Amniotic stem cell (primary cell): Measurements from ENCODE around the gene UBXN11.

Experiments
- DNase-seq: peaks from one replicate; lab custom pipeline; 2025; lab: John Stamatoyannopoulos, UW

The UBXN11 gene, protein sequence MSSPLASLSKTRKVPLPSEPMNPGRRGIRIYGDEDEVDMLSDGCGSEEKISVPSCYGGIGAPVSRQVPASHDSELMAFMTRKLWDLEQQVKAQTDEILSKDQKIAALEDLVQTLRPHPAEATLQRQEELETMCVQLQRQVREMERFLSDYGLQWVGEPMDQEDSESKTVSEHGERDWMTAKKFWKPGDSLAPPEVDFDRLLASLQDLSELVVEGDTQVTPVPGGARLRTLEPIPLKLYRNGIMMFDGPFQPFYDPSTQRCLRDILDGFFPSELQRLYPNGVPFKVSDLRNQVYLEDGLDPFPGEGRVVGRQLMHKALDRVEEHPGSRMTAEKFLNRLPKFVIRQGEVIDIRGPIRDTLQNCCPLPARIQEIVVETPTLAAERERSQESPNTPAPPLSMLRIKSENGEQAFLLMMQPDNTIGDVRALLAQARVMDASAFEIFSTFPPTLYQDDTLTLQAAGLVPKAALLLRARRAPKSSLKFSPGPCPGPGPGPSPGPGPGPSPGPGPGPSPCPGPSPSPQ

DNA sequence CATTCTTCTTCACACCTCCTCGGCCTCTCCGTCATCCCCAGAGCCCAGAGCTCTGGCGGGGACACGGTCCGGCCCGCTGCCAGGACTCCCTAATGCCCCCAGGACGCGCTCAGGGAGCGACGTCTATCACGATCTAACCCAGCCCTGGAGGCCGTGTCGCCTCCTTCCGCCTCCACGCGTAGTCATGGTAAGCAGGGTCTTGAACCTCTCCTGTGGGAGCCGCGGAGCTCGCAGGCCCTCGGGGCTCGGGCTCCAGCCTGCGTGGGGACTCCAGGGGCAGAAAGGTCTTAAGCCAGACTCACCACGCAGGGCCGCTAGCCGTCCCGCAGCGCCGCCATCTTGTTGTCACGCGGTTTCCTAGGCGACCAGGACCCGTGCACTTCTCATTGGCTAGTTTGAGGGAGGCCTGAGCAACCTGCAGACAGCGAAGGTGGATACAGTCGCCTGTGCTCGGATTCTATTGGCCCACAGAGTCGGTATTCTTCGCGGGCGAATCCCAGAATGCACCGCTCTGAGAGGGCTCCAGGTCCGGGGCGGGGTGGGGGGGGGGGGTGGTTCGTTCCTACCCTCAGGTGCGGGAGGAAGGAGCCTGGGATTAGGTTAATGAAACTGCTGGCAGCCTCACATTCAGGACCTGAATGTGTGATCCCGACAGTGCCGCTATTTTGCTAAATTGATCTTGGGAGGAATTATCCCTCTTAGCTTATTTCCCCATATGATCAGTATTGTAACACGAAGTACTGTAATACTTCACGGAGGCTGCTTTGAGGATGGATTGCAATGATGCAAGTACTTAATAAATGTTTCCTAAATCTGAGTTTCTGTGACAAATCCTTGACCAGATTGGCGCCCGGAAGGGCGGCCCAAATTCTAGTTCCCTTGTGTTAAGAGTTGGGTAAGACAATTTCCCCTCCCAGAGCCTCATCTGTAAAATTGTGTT lies at the start of gene UBXN11:
Gene UBXN11 (minus strand): TSS at position 347 of the 940 bp plus-strand sequence. CDS start 3,753 bp downstream, outside the sequence.
- peak; percentile 93 for DNase-seq

DNA sequence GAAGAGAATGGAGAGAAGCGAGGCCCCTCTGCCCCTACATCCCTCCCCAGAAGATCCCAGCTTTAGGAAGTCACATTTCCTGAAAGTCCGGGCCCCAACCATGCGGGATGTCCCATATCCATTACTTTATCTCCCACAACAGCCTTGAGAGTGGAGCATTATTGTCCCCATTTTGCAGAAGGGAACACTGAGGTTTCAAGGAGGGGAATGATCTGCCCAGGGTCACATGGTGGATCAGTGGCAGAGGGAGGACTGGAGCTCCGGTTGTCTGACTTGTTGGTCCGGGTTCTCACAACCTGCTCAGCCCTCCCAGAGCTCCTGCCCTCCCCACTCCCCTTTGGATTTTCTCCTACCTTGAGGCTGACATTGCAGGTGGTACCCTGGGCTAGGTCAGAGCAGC lies 49.7 kb upstream of the UBXN11 start:
- no peak for DNase-seq

DNA sequence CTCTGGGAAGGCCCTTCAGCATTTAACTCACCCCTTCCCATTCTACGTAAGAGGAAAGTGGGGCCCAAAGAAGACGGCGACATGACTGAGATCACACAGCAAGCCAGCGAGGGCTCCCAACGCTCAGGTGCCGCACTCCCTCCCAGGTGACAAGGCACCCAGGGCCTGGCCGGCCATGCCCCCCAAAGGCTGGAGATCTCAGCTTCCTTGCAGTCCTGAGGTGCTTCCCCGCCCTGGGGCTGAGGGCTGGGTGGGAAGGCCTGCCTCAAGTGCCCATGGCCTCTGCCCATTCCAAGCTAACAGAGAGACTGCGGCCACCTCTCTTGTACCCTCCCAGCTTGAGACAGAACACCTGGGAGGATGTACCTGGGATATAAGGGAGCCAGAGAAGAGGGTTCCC lies 48.5 kb upstream of the UBXN11 start:
- DNase-seq: no peak

DNA sequence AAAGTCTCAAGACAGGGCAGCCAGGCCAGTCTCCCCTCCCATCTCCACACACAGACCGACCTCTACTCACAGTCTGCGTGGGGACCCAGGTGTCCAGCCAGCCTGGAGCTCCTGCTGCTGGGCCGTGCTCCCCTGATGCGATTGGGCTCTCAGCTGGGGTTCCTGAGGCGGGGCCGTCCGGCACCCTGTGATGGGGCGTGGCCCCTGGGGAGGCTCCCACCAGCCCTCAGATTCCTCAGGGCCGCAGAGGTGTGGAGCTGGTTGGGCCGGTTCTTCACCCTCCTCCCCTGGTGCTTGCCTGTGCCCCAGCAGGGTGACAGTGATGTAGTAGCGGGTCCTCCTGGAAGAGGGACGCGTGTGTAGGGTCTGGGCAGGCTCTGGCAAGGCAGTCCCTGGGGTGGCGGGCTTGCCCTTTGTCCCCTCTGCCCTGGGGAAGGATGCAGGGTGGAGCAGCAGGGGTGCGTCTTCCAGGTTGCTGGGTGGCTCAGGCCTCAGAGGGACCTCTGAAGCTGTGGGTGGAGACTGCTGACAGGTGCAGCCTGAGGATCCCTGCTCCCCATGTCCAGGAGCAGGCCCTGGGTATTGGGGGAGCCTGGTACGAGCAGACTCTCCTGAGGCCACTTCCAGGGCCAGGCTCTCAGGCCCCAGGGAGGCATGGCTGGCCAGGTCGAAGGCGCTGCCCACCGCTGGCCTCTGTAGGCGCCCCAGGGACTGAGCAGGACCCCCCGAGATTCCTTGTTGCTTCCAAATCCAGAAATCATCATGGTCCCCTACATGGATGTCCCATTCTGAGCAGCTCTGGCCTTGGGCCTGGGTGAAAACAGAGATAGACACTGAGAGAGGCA lies 47.8 kb upstream of the UBXN11 start, which contains the start of gene CRYBG2:
Gene CRYBG2 (minus strand): TSS at position 155 of the 845 bp plus-strand sequence. CDS start 7,473 bp downstream, outside the sequence.
- DNase-seq: no peak

DNA sequence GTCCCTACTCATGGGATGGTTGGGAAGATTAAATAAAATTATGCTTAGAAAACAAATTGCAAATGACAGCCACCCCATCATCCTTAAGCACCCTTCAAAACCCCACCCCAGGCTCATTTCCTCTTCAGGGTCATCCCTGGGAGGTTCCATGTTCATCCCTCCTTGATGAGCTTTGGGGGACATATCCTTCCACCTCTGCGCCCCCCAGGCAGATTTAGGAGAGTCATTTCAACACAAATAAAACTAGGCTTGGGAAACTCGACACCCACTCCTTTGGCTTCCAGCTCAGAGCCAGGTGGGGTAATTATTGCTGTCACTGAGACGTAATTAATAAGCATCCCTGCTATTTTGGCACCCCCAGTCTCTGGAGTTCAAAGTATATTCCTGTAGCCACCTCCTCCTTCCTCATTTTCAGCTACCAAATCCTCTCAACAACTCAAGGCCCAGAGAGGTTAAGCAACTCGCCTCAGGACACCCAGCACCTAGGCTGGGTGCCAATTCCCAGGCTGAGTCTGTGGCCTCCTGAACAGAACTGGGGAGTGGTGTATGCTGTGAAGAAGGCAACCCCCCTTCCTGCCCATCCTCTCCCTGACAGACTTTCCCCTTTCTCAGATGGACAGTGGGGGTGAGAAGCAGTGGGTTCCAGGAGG lies 46.9 kb upstream of the UBXN11 start:
- DNase-seq: no peak

DNA sequence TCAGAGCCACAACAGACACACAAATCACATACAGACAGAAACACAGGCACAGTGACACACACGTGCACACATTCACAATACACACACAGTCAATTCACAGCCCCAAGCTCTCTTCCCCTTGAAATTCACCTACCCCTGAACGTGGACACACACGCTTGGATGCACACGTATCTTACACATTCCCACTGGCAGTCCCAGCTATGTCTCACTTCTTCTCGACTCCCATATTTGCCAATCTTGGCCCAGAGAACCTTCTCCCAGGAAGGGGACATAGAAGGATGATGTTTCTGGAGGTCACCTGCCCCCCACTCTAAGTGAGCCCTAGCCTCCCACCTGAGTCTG lies 45.9 kb upstream of the UBXN11 start:
- DNase-seq: no peak

DNA sequence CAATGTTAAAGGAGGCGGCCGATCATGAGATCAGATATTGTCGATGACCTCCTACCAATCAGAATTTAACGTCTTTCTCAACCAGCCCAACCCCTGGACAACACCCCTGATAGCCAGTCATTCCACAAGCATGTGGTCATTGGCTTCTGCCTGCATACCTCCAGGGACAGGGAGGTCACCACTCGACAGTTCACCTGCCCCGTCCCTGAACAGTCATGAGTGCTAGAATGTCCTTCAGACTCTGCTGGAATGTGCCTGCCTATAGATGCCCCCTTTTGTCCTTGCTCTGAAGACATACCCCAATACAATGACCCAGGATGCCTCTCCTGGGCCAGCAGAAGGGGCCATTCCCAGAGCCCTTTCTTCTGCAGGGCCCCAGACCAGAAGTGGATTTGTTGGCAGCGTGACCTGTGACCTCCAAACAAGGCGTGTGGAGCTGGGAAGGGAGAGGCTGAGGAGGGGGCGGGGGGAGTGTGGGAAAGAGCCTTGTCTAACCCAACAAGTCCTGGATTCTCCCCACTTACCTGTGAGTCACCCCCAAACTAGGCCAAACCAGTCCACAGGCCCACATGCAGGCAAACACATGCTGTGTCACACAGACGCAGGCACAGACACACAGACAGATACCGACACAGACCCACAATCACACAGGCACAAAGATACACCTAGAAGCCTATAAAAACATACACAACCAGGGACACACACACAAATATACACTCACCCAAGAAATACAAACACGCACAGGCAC lies 45.3 kb upstream of the UBXN11 start:
- no peak for DNase-seq

DNA sequence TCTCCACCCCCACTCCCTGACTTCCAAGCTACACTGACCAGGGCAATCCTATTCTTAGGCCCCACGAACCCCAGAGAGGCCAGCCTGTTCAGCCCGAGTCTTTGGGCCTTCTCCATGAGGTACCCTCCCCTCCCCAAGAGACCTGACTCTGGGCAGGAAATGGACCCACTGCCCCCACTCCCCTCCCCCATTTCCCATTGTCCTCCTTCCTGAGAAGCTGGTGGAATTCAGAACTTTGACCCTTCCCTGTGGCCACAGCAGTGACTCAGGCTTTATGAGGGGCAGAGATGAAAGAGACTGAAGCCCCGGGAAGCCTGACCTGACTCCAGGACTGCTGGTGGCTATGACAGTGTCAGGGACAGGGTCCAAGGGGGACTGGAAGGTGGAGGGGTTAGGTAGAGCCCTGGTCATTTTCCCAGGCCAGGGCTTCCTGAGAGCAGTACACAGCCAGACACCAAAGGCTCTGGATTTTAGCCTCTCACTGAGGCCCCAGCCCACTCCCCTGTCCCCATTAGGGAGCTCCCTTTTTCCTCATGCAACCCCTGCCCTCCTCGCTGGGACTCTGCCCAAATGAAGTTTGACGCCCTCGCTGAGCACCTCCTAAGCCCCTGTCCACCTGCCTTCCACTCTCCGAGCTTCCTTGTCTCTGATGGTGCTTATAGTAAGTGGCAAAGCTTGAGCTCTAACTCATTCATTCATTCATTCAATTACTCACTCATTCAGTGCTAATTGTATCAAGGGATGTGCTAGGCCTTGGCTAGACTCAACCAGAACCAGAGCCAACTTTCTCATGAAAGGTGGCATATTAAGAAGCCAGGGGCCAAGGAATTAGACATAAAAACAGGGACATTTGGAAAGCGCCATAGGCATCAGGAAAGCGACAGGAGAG lies 44.5 kb upstream of the UBXN11 start:
- DNase-seq: no peak

DNA sequence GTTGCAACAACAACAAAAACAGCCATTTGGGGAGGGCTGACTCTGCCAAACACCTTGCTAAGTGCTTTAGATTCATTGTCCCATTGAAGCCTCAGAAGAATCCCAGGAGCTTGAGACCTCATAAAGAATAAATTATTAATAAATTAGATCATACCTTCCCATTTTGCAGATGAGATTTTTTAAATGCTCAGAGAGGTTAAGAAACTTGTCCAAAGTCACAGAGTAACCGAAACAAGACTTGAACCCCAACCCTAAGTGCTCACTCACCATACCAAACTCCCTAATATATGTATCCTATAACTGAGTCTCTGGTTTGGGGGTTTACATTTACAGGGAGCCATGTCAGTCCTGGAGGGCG lies 43.9 kb upstream of the UBXN11 start:
- DNase-seq: no peak

DNA sequence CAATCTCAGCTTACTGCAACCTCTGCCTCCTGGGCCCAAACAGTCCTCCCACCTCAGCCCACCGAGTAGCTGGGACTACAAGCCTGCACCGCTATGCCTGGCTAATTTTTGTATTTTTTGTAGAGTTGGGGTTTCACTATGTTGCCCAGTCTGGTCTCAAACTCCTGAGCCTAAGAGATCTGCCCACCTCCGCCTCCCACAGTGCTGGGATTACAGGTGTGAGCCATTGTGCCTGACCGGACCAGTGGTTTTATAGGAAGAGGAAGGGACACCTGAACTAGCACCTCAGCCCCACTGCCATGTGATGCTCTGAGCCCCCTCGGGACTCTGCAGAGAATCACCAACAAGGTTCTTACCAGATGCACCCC lies 43.4 kb upstream of the UBXN11 start:
- no peak for DNase-seq

DNA sequence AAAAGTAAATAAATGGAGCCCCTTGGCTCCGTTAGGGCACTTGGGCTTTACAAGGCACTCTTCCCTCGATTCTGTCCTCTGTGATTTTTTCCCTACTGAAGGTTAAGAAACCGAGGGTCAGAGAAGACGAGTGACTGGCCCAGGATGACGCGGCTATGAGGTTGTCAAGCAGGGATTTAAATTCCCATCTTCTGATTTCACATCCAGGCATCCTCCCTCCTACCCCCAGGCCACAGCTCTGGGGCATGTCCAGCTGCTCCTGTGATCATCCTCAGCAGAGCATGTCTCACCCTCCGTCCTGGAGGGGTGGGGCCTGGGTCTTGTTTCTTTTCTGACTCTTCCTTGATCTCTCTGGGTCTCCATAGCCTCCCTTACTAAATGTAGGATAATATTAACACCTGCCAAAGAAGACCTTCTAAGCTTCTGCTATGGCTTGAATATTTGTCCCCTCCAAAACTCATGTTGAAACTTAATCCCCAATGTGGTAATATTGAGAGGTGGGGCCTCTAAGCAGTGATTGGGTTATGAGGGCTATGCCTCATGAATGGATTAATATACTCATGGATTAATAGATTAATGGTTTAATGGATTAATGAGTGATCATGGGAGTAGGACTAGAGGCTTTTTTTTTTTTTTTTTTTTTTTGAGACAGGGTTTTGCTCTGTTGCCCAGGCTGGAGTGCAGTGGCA lies 42.9 kb upstream of the UBXN11 start:
- no peak for DNase-seq

DNA sequence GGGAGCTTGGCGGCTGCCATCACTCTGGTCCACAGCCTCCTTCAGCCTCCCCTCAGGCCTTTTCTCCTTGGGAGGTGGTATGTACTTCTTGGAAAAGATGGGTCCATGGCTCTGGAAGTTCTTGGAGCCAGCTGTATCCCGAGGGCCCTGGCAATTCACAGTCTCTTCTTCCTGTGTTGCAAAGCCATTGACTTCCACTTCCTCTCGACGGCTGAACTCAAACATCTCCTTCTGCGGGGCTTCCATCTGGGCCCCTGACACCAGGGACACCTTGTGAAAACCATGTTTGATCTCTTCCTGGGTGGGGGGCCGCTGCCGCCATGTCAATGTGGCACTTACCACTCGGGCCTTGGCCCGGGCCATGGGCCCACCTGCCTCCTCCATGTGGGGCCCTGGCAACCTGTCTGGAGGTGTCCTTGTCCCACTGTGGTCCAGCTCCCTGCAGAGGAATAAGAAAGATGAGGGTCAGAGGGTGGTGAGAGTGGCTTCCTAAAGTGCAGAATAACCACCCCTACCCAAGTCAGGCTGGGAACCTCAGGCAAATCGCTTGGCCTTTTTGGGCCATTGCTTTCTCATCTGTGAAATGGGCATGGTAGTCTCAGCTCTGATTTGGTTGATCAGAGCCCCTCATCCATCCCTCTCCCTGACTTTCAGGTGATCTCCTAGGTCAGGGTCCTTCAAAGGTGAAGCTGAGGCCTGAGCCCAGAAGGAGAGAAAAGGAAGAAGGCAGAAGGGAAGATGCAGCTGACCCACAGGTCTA lies 40.0 kb upstream of the UBXN11 start:
- no peak for DNase-seq

DNA sequence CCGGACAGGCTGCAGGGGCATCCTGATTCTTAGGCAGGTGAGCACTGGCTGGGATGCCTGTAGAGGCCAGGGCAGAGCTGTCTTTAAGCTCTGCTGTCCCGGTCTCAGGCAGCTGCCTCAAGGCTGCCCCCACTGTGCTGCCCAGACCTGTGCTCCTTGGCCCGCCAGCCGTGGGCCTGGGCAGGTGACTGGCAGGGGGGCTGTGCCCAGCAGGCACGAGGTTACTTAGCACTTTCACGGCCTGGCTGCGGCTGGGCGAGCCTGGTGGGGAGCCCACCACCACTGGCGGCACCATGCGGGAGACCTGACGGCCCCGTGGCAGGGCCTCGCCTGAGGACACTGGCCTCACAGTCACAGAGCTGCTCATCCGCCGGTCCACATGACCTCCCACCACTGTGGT lies 39.3 kb upstream of the UBXN11 start:
- no peak for DNase-seq

DNA sequence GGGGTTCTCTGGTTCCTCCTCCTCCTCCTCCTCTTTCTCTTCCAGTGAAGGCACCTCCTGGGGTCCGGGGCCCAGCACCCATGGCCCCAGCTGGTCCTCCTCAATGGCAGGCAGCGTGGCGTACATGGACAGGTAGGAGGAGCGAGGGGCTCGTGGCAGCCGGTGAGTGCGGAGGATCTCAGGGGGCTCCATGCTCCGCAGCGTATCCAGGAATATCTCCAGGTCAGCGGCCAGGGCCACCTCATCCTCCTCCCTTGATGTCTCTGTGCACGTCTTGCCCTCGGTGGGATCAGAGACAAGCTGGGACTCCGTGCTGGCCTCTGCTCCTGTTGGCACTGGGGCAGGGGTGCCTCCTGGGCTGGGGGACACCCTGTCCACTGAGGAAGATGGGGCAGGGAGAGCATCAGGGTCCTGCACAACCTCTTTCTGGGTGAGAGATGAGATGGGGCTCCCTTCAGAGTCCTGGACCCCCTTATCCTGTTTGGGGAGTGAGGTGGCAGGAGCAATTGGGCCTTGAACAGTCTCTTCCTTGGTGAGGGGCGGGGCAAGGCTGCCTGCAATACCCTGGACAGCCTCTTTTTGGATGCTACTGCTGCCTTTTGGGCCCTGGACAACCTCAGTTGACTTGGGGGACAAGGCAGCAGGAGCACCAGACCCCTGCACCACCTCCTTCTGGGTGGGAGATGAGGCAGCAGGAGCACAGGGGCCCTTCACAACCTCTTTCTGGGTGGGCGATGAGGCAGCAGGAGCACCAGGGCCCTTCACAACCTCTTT lies 37.9 kb upstream of the UBXN11 start:
- DNase-seq: no peak

DNA sequence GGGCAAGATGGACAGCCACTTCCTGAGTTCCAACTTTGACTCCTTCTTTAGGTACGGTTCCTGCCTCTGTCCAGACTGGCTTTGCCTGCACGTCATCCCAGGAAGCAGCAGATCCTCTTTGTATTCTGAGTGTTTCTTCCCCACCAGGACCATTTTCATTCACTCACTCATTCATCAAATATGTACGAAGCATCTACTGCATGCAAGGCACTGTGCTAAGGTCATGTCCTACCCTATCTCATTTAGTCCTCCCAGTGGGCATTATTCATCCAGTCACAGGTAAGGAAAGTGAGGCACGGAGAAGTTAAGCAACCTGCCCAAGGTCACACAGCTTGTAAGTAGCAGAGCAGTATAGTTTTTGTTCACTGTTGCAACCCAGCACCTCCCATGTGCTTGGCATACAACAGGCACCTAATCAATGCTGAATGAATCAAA lies 33.6 kb upstream of the UBXN11 start:
- no peak for DNase-seq

DNA sequence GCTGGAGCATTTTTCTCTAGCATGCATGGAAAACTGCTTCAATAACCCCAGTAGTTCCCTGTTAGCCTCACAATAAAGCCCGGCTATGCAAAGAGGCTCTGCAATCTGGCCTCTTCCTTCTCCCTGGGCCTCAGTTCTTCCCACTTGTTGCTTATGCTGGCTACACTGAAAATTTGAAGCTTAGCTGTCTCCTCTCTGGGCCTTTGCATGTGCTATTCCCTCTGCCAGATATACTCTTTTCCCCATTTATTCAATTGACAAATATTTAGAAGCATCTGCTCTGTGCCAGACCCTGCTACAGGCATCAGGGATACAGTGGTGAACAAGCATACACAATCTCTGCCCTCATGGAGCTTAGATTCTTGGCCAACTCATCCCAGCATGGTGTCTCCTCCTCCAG lies 32.2 kb upstream of the UBXN11 start:
- DNase-seq: no peak

DNA sequence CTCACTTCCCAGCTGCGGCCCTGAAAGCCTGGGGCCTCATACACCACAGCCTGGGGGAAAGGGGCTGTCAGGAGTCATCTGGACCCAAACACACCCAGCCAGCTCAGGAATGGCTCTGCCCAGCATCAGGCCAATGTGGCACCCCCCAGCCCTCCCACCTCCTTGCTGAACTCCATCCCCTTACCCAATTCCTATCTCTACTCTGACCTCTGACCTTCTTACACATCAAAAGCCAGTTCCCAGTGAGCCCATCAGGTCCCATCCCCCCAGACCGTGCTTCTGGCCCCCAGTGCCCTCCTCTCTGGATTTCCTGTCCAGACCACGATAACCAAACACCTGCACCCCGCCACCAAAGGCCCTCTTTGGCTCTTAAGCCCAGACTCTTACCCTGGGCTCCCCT lies 31.2 kb upstream of the UBXN11 start:
- DNase-seq: no peak

DNA sequence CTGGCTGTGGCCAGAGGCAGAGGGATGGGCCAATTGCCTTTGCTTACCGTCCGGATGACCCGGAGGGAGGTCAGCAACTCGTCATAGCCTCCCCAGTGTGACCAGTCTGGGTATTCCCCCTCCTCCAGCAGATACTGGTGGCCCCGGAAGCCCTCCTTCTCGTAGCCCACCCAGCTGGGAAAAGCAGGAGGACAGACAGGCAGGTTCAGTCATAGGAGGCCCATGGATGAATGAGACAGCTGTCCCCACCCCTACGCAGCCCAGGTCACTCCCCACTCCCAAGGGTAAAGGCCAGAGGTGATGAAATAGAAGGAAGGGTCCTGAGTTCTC lies 30.7 kb upstream of the UBXN11 start:
- DNase-seq: no peak
